GM03348 (cell line): ENCODE data around the gene SLC18A3.
A peak's percentile ranks its signal among the peaks of the same experiment; 100 is the strongest.

ENCODE experiments used
- DNase-seq: peaks from one replicate; pipeline ENCODE4 v3.0.0; 2012; ENCODE audit warnings: low spot score

The SLC18A3 gene

DNA sequence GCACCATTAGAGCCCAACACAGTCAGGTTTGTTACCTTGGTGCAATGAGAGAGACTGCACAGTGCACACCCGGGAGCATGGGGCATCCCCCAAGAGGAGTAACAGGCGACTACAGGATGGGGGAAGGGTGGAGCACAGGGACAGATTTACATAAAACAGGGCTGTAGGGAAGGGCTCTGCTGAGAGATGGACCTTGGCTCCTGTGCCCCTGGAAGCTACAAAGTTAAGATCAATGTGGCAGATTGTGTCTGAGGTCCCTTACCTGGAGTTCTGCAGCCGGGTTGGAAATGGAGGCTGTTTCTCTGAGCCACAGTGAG, 13.7 kb upstream of the SLC18A3 start:
- no peak for DNase-seq

DNA sequence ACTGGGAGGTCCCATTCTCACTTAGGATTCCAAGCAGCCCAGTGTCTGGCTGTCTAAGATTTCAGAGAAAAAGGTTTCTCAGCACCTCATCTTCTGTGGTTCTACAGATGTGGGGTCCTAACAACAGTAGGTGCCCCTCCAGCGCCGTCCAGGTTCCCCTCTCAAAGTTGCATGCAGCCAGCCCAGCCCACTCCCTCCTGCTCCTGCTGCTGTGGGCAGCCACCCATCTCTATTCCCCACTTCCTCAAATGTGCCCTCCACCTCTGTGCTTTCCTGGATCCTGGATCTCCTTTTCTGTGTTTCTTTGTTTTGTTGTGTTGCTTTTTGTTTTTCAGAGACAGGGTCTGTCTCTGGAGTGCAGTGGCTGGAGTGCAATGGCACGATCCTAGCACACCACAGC, 13.3 kb upstream of the SLC18A3 start:
- DNase-seq: no peak

DNA sequence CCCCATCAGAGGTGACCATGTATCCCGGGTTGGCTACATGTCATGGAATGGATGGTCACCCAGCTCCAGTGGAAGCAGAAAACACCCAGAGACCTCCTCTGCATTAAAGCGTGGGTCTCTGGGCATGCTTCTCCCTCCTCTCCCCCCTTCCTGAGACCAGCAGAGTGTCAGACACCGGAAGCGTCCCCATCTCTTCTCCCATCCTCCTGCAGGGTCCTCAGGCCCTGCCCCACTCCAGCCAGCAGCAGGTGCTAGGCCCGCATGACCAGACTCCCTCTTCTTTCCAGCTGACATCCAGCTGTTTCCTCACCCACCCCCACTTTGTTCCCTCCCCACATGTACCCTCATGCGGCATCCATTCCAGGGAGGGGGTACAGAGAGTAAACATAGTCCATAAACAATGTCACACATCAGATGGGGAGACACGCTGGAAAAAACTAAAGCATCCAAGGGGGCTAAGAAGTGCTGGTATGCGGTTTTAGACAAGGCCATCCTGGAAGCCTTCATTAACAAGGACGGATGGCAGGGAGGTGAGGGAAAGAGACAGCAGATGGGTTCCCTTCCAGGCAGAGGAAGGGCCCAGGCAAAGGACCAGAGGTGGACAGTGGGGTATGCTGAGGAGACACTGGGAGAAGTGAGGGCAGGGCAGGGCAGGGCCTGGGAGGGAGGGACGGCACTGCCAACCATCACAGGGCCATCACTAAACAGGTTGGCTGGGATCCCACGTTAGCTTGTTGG, 12.5 kb upstream of the SLC18A3 start:
- peak; percentile 2 for DNase-seq

DNA sequence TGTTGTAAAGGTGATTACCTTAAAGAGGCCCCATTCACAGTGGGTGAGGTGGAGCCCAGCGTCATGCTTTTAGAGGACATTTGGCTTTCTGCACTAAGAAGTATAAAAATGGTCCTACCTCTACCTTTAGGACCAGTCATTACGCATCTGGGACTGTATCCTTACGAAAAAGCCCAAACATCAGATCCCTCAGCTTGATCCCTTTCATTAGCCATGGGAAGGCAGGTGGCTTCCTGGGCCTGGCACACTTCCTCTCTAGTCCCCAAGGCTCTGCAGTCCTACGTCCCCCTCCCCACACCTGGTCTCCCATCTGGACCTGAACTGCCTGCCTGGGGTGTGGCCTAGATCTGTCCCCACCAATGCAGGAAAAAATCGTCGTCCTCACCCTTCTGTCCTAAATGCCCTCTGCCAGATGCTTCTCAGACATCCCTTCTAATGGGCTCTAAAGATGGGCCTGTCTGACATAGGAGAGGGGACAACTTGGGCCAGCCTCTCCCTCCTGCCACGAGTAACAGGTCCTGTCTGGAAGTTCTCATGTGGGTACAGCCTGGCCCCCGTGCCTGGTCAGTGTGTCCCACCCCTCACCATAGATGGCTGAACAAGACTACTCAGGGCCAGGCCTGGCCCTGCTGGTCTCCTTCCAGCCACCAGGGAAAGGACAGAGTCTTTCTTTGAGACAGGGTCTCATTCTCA, 11.8 kb upstream of the SLC18A3 start:
- no peak for DNase-seq

DNA sequence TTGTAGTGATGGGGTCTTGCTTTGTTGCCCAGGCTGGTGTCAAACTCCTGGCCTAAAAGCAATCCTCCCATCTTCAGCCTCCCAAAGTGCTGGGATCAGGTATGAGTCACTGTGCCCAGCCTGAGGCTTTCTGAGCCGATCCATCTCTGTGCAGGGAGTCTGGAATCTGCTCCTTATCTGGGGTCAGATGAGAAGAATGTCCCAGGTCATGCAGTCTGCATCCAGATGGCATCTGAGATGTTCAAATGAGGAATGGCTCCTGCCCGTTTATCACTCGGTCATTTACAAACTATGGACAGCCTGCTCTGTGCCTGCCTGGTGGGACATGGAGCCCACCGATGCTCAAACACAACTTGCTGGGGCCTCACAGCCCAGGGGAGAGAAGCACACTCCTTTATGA, 11.1 kb upstream of the SLC18A3 start:
- DNase-seq: peak; percentile 46

DNA sequence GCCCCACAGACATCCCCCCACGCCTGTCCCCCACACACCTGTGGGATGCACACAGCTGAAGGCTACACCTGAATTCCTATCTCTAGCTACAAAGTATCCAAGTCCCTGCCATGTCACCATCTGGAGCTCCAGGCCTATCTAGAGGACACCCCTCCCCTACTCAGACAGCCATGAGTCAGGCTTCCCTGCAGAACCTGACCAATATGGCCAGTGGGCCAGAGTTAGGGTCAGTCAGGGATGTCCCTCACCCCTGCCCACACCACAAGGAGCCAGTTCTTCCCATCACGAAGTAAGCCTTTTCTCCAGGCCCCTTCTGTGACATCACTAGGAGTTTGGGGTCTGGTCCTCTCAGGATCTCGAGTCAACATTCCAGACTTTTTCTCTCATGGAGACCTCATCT, 10.6 kb upstream of the SLC18A3 start:
- DNase-seq: peak; percentile 5

DNA sequence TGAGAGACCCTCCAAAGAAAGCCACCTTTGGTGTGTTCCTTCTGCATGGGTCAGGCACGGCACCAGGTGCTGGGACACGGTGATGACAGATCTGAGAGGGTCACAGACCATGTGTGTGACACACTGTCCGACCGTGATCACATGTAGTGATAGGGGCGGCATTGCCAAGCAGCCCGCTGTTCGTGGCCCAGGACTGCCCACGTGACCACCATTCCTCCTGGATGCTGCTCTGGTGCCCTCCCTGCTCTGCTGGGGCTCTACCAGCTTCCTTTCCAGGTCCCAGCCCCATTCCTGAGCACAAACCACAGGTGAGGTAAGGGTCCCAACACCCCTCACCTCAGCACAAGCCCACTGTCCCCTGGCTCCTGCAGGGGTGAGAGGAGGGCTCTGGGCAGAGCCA, 10.1 kb upstream of the SLC18A3 start:
- no peak for DNase-seq

DNA sequence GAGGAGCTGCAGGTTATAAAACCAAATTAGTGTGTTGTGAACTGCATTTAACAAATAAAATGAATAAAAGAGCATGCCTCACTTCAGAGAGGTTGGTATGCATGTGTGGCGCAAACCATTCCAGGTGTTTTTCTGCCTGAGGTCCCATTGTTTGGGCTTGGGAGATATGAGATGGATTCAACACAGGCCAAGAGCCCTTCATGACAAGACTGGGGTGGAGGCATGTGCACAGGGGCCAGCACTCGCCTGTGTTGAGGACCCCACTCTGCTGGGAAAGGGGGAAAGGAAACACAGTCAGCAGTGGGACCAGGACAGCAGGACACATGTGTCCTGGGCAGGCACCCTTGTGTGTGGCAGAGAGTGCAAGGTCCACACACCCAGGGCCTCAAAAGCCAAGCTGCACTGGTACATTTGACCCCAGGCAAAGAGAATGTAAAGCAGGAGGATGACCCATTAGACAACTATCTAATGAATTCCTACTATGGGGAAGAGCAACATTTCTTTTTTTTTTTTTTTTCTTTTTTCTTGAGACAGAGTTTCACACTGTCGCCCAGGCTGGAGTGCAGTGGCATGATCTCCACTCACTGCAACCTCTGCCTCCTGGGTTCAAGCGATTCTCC, 9.2 kb upstream of the SLC18A3 start:
- DNase-seq: peak; percentile 42

DNA sequence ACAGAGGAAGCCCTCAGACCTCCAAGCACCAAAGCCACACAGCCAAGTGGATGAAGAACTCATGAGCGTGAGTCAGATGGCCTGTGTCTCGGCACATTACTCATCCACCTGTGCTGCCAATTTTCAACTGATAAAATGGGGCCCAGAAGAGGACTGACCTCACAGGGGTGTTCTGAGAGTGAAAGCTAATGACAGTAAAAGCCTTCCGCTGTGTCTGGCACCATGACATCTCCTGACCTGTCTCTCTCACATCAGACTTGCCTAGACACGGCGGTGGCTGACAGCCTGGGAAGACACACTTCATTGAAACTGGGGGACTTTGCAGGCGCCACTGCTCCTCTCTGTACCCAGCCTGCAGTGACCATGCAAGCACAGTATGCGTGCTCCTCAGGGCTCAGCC, 8.3 kb upstream of the SLC18A3 start:
- peak; percentile 20 for DNase-seq

DNA sequence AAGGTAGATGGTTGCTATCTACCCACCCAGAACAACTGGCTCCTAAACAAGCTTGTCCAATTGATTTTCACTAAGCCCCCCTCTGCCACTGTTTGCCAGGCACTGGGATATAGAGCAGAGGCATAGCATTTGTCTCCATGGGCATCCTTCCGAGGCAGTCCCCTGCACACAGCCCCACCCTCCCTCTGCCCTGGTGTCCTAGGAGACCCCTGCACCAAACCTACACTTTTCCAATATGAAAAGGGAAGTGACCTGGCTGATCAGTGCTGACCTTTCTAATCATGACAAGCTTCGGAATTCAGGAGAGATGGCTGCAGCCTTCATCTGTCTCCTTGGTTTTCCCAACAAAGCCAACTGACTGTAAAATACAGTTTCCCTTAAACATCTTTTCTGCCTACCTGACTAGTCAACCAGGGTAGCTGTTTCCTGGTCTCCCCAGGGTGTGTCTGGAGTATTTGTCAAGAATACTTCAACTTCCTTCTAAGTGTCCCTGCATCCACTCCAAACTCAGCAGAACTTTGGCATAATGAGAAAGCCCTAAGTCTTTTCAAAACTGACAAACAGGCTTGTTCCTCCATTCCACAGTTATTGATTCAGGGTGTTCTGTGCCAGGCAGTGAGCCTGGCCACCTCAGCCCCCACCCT, 7.6 kb upstream of the SLC18A3 start:
- peak; percentile 1 for DNase-seq

DNA sequence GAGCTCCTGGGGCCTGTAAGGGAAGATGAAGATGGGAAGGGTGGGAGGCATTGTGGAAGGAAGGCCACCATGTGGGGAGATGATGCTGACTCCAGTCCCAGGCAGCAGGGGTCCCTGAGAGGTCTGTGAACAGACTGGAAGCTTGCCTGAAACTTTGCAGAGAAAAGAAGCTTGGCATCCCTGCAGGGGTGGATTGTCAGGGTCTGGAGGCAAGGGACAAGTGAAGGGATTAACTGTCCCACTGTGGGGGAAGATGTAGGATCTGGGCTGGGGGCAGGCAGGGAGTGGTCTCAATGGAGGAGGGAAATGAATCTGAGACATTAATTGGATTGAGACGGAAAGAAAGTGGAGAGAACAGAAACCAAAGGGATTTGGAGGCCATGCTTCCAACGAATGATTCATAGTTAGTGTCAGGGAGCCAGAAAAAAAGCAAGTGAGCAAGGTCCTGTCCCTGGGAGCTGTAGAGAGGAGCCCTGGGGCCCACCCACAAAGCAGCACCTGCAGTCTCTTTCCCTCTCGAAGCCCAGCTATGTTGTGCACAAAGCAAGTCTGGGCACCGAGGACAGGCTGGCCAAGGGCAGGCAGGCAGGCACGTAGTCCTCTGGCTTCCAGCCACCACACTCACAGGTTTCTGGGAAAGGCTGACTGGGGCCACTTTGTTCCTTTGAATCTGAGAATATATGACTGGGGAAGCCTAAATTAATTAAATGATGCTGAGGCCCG, 4.7 kb upstream of the SLC18A3 start:
- no peak for DNase-seq

DNA sequence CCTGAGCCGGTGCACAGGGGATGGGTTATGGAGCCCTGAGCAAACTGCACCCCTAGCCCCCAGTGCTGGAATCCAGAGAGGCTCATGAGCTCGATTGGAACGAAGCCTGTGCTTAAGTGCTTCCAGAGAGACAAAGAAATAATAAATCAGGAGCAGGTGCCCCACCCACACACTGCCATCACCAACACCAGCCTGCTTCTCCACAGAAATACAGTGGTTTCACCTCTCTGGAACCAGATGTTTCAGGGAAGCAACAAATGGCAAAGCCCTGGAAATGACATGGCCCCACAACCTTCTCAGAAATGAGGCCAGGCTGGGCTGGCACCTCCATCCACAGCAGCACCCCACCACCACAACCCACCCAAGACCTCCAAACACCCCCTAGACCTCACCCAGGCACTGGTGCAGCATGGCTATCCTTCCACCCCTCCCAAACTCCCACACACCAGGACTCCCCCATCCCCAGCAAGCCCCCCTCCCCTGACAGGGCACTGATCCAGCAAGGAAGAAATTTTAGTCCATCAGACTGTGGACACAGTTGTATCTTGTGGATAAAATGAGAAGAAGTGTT, 4.1 kb upstream of the SLC18A3 start:
- no peak for DNase-seq

DNA sequence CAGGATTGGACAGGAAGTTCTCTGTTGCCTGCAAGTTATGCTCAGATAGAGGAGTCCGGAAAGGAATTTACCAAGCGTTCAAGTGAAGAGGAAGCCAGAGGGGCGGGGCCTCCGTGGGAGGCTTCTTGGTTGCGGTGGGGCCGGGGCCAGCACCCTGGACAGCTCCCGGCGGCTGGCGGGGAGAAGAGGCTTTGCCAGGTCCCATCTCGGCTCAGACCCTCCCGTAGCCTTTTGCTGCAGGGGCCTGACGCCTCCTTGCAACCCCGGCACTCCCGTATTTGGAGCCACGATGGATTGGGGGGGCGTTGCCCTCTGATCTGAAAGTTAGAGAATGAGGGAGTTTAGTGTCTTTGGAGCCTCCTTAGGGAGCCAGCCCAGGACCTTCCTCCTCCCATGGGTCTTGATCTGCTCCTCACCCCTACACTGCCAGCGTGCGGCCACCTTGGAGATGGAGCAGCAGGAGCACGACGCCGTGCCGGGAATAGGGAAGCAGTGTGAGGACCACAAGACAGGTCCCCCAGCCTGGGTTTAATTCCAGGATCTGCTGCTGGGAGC, 3.1 kb upstream of the SLC18A3 start:
- DNase-seq: peak; percentile 91

DNA sequence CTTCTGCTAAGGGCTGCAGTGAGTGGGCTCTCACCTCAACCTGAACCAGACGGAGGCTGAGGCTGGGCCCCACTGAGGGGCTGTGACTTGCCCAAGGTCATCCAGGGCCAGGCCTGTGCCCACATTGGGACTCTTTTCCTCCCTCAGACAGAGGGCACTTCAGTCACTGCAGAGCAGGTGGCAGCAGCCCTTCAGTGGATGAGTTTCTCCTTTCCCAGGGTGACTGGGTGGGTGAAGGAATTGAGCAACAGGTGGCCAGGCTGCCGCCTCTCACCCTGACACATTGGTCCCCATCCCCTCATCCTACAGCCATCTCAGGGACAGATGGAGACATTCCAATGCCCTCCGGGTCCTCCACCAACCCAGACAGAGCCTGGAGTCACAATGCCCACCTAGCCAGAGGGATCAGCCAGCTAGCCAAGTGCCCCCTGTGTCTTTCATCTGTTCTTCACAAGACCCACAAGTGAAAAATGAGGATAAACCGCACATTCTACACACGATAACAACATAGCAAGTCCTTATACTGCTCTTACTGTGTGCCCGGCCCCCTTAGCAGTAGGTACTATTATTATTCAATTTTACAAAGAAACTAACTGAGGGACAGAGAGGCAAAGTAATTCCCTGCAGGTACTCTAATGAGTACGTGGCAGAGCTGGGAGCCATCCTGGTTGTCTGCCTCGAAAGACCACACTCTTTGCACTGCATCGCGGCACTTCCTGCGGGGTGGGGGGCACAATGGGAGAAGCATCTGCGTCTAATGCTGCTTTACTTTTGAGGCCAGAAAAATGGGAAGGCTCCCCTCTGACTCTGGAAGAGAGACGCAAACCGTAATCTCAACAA, 1.7 kb upstream of the SLC18A3 start:
- no peak for DNase-seq

DNA sequence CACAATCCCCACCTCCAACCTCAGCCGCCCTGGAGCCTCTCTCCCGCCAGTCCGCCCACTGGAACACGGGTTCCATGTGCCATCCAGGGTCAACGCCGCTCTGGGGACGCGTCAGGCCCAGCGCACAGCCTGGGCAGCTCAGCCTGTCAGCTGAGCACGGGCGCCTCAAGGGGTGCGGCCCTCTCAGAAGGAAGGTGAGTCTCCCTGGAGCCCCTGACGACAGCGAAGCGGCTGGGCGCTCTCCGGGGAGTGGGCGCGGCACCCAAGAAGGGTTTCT, 1.2 kb upstream of the SLC18A3 start:
- DNase-seq: no peak

DNA sequence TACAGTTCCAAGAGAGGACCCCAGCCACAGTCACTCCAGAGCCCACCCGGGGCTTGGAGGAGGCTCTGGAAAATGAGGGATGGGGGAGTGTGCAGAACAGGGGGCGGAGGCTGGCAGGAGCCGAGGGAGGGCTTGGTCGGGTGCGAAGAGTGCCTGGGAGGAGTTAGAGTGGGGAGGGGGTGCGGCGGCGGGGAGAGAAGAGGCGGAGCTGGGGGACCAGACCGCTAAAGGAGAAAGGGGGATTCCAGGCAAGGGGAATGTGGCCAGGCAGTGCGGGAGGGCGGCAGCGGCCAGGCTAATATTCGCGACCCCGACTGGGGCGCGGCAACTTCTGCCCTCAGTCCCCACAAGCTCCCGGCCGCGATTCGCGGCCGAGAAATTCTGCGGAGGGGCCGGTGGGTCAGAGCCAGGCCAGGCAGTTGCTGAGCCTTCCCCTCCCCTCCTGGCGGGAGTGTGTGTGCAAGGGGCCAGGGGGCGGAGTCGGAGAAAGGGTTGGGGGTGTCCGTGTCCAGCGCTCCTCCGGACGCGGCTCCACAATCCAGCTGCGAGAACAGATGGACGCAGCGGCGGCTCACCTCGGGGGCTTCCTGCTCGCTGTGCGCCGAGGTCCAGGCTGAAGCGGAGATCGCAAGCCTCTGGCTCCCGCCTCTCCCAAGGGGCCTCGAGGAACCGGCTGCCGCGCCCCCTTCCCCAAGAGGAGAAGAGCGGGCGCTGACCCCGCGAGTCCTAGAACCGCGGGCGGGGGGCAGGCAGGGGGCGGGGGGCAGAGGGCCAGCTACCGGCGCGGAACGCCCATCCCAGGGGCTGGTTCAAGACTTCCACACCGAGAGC, 612 bp upstream of the SLC18A3 start:
- DNase-seq: no peak

DNA sequence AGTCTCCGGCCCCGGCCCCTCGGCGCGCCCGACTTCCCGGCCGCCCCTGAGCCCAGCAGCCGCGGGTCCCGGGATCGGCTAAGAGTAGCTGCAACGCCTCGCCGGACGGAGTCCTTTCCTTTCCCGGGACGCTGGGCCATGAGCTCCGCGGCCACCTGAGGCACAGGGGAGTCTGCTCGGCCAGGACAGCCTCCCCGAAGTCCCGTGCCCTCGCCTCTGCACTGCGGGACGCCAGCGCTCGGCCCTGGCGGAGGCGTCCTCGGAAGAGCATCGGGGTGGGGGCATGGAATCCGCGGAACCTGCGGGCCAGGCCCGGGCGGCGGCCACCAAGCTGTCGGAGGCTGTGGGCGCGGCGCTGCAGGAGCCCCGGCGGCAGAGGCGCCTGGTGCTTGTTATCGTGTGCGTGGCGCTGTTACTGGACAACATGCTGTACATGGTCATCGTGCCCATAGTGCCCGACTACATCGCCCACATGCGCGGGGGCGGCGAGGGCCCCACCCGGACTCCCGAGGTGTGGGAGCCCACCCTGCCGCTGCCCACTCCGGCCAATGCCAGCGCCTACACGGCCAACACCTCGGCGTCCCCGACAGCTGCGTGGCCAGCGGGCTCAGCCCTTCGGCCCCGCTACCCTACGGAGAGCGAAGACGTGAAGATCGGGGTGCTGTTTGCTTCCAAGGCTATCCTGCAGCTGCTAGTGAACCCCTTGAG, 502 bp downstream of the SLC18A3 start:
- no peak for DNase-seq

DNA sequence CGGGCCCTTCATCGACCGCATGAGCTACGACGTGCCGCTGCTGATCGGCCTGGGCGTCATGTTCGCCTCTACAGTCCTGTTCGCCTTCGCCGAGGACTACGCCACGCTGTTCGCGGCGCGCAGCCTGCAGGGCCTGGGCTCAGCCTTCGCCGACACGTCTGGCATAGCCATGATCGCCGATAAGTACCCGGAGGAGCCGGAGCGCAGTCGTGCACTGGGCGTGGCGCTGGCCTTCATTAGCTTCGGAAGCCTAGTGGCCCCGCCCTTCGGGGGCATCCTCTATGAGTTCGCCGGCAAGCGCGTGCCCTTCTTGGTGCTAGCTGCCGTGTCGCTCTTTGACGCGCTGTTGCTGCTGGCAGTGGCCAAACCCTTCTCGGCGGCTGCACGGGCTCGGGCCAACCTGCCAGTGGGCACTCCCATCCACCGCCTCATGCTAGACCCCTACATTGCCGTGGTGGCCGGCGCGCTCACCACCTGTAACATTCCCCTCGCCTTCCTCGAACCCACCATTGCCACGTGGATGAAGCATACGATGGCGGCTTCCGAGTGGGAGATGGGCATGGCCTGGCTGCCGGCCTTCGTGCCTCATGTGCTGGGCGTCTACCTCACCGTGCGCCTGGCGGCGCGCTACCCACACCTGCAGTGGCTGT, 1.2 kb downstream of the SLC18A3 start:
- DNase-seq: no peak
